GM18498 (cell line): Measurements from ENCODE around the gene NAALADL2.
"Not testable (repeated sequence)": the region's sequence is repeated elsewhere in the genome, so short reads cannot be mapped to it uniquely, and the experiment has no call there.

Experiments used
- ATAC-seq: cut with Tn5 transposase; IDR thresholded peaks from one replicate; pipeline ENCODE4 v1.9.1; 2021; ENCODE audit warnings: mild to moderate bottlenecking, moderate library complexity; ENCODE audit not compliant: unreplicated experiment

Gene NAALADL2

DNA sequence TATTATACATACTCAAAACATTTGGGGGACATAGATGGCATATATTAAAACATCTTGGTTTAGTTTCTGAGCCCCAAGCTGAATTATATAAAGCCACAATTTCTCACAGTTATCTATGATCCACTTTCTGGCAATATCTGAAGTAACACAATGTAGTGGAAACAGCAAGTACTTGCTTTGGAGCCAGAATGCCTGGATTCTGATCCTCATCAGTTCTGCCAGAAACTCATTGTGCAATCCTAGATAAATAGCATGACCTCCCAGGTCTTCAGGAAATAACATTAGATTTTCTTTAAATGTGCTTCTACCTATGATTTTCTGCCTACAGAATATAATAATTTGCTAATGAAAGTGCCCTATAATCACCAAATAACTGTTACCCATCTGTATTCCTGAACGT, 544.9 kb downstream of the NAALADL2 start:
- ATAC-seq, result no peak

DNA sequence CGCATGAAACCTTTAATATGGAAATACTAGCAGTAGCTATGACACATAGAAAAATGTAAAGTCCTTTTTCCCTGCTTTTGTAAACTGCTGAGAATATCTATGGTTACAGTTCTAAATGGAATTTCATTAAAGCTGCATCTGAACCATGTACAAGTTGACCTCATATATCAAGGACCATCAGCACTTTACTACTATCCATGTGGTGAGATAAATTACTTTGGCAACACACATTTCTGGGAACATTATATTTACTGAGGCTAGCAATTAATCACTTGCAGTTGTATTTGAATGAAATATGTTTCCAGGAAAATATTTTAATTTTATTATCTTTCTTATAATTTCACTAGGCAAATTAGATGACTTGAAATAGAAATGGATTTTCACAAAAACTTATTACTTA, 545.5 kb downstream of the NAALADL2 start:
- ATAC-seq, result no peak

GRCh38 chr3:175410251-175410650, 551.1 kb downstream of the NAALADL2 start:
- ATAC-seq, result no peak

DNA sequence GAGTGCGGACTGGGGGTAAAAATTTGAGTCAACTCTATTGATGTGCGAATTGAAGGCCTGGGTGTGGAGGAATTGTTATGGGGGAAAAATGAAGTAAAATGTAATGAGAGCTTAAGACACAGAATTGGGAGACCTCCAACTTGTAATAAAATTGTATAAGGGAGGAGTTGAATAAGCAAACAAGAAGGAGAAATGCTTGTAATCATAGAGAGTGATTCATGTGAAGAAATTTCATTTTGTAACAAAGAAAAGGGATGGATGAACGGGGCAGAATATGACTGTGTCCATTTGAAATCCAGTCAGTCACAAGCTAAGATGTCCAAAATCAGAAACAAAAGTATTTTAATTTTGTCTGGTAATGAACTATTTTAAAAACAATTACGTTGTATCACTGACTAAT, 552.3 kb downstream of the NAALADL2 start:
- no peak for ATAC-seq

DNA sequence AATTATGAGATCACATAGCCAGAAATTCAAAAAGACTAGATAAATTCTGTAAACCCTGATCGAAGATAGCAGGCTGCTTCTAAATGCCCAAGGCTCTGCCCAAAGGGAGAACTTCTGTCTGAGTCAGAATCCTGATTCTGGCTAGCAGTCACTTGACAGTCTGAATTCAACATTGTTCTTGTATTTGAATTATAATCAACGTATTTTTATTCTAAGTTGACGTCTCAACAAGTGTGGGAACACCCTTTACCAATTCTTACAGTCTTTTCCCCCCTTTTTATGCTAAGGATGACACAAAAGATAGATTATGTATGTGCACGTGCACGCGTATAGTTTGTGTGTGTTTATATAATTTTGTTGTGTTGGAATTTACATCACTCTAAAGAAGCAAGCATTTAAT, 552.8 kb downstream of the NAALADL2 start:
- no peak for ATAC-seq

- ATAC-seq, result no peak
Observed at GRCh38 chr3:175413926-175414325, 554.8 kb downstream of the NAALADL2 start.

DNA sequence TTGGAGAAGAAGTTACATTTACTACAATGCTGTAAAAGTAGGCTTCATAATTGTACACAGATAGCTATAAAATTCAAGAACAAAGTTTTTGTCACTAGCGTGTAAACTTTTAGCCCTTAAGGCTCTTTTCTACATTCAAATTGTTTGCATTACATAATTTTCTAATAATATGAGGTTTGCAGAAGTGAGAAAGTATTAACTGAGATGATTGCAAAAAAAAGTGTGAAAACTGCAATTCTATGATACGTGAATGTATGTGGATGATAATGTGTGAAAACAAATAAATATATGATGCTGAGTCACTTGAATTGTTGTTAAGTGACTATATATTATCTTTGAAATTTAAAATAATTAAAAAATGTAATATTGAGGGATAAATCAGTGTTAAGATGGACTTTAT, 557.5 kb downstream of the NAALADL2 start:
- no peak for ATAC-seq

DNA sequence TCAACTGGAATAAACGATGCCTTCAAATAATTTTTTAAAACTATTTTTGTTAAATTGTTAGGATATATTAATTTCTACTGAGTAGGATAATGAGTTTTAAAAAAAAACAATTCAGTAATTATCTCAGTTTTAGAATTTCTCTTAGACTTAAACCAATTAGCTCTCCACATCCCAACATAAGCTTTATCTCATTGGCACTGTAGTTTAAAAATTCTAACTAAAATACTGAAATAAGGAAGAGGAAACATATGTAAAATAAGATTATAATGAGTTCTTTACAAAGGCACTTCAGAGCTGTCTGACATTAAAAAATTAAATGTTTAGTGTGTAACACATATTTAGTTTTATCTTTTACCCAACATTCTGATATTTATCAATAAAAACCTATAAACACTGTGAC, 558.3 kb downstream of the NAALADL2 start:
- no peak for ATAC-seq

- no peak for ATAC-seq
Observed at GRCh38 chr3:175421902-175422301, 562.8 kb downstream of the NAALADL2 start.

GRCh38 chr3:175422744-175423143, 563.6 kb downstream of the NAALADL2 start:
- ATAC-seq, result no peak

DNA sequence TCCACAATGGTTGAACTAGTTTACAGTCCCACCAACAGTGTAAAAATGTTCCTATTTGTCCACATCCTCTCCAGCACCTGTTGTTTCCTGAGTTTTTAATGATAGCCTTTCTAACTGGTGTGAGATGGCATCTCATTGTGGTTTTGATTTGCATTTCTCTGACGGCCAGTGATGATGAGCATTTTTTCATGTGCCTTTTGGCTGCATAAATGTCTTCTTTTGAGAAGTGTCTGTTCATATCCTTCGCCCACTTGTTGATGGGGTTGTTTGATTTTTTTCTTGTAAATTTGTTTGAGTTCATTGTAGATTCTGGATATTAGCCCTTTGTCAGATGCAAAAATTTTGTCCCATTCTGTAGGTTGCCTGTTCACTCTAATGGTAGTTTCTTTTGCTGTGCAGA, 564.7 kb downstream of the NAALADL2 start:
- not testable (repeated sequence) for ATAC-seq

DNA sequence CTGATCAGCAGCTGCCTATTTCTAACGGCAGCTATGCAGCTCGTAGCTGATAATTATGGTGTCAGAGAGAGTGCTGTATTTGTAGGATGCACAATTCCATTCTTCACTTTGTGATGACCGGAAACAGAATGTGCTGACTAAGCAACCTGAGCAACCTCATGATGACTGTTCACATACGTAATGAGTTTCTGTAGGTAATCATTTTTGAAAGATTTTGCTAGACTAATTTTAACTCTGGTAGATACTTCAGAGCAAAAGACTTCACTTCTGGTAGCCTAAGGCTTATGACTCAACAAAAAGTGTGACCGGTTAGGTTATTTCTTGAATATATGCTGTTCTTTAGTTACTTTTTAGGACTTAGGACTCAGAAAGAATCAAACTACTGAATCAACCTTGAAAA, 567.7 kb downstream of the NAALADL2 start:
- ATAC-seq, result no peak

DNA sequence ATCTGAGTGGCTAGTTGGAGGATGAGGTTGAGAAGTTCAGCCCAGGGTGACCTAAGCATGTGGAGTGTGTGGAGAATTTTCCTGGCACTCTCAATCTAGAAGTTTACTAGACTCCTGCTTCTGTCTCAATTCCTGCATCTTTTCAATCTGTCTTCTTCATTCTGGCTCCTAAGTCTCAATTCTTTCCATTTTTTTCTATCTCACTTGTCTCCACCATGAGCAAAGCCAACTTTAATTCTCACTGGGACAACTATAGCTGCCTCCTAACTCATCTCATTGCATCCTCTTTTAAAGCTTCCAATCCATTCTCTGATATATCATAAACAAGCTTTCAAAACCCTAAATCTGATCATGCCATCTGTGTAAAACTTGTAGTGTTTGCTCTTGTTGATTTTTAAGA, 569.3 kb downstream of the NAALADL2 start:
- no peak for ATAC-seq

DNA sequence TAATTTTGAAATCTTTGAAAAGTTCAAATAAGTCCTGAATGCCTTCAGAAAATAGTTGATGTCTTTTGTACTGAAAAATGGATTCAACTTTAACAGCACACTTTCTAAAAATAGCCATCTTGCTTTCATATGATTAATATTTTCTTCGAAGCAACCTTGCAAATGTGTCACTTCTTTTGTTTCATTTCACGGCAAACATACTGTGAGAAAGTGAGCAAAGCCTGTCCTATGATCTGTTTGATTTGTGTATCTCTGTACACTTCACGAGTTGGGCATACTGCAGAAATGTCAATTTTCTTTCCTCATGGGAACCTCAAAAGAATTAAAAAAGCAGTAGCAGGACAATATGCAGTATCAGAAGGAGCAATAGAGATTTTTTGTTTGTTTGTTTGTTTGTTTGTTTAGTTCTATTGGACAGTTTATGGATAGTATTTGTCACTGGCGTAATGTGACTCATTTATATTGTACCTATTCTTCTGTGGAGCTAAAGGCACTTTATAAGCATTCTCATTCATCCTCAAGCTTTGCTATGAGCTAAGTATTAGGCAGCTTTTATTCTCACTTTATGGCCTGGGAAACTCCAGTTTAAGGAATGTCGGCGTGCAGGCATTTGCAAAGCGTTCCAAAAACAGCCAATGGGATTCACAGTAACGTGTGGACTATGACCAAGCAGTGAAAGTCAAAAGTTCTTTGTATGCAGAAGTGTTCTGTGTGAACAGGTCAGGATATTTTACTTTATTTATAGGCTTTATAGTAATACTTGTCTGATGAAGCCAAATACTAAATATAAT, 572.0 kb downstream of the NAALADL2 start:
- ATAC-seq, result no peak

- no peak for ATAC-seq
Observed at GRCh38 chr3:175432376-175433025, 573.4 kb downstream of the NAALADL2 start.

GRCh38 chr3:175433026-175433674, 574.0 kb downstream of the NAALADL2 start:
- ATAC-seq, result no peak

DNA sequence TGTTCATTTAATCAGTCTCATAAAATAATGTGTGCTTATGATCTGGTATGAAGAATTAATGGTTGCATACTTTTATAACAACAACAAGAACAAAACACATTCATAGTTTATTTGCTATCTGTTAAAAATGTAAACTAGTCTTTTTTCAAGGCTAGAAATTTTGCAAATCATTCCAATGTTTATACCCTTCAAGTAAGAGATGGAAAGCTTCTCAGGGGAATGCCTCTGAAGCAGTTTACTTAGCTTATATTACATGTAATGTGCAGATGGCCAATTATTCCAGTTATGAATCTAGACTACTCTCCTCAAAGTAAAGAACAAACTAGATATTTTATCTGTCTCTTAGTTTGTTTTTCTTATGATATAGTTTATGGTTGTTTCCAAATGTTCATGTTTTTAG, 575.4 kb downstream of the NAALADL2 start:
- no peak for ATAC-seq

DNA sequence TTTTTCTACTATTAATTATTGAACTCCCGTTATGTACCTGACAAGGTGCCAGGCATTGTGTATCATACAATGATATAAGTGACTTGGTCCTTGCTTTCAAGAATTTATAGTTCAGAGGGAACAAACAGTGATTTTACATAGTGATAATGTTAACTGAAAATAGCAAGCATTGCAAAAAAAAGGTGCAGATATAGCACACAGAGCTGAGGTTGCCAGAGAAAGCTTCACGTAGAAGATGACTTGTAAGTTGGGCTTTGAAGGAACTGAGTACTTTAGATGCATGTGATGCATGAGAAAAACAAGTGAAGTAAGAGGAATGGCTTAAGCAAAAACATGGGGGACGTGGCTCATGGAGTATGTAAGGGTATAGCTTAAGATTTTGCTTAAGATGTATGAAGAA, 584.5 kb downstream of the NAALADL2 start:
- no peak for ATAC-seq

DNA sequence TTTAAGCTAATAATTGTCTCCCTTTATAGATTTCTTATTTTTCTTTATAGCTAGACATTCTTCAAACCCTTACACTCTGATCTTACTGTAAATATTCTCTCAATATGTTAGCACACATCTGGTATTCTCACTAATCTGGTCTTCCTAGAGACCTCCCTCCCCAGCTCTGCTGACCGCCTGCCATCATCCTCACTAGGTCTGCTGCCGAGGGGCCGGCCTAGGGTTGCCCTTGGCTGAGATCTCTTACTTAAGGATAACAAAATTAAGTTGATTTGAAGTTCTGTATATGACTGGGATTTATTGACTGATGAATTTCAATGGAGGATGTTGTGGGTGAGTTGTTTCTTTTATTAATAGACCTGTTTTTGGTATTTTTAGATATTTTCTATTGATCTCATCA, 586.6 kb downstream of the NAALADL2 start:
- ATAC-seq, result no peak

DNA sequence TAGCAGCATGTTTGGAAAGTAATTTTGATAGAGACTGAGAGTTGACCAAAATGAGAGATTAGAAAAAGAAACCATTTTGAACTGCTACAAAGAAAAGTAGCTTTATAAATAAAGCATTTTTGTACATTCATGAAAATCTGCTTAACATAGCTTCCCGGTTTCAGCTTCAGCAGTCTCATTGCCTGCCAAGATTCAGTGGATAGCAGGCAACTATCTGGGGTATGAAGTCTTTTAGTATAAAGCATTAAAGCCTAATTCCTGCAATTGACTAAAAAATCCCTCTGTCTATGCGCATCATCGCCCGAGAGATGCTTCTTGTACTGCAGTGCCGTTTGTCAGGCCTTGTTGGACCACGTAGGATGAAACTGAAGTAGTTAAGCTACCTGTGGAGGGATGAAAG, 588.4 kb downstream of the NAALADL2 start:
- no peak for ATAC-seq

GRCh38 chr3:175453361-175453760, 594.2 kb downstream of the NAALADL2 start:
- no peak for ATAC-seq

DNA sequence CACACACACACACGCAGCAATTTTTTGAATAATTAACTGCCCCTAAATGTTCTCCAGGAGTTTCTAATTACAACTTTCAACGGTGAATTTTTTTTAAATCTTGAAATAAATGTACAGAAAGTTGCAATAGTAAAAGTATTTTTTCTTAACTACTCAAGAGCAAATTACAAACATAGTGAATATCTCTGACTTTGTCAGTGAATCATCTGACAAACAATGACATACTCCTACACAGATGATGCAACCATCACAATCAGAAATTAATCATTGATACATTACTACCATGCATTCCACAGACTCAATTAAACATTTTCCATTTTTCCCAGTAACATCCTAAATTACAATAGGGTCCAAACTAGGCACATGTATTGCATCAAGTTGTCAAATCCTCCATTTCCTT, 597.3 kb downstream of the NAALADL2 start:
- ATAC-seq, result no peak
